Astrocyte (in vitro differentiated cells and primary cell): ENCODE results near the gene SMG1. TPM values are rescaled to one million over a fixed set of nuclear protein-coding genes. Genes with fewer than 3 reads are reported as not detected.

Experiments used
- DNase-seq: peaks from one replicate; pipeline ENCODE4 v3.0.0-alpha.2; 2010; ENCODE audit warnings: low read depth
- FAIRE-seq: peaks from 2 replicates; lab custom pipeline; 2011; peaks lifted over from hg19 to GRCh38; lab: Jason Lieb, UNC
- H2AFZ ChIP-seq: 2 replicates; pipeline ENCODE4 v1.6.0; 2012; ENCODE audit warnings: low read depth, low read length, inconsistent platforms
- H3K27ac ChIP-seq: 2 replicates; pipeline ENCODE4 v1.5.1; 2011; ENCODE audit warnings: low read depth, low read length, inconsistent platforms
- H3K27me3 ChIP-seq: 2 replicates; pipeline ENCODE4 v1.6.0; 2011; ENCODE audit warnings: low read length, inconsistent platforms; ENCODE audit not compliant: insufficient read depth
- H3K36me3 ChIP-seq: 2 replicates; pipeline ENCODE4 v1.5.1; 2011; ENCODE audit warnings: low read length, inconsistent platforms; ENCODE audit not compliant: insufficient read depth
- H3K4me1 ChIP-seq: 2 replicates; pipeline ENCODE4 v1.5.1; 2011; ENCODE audit warnings: low read length, inconsistent platforms; ENCODE audit not compliant: insufficient read depth
- H3K4me2 ChIP-seq: 2 replicates; pipeline ENCODE4 v1.6.0; 2012; ENCODE audit warnings: low read length, inconsistent platforms
- H3K4me3 ChIP-seq: 2 replicates; pipeline ENCODE4 v1.5.1; 2011; ENCODE audit warnings: low read depth, mild to moderate bottlenecking, low read length, inconsistent platforms; ENCODE audit not compliant: insufficient read depth
- H3K79me2 ChIP-seq: 2 replicates; pipeline ENCODE4 v1.6.0; 2012; ENCODE audit warnings: mild to moderate bottlenecking, low read length, inconsistent platforms; ENCODE audit not compliant: insufficient read depth
- H3K9ac ChIP-seq: 2 replicates; pipeline ENCODE4 v1.6.0; 2012; ENCODE audit warnings: mild to moderate bottlenecking, low read length, inconsistent platforms
- H3K9me3 ChIP-seq: 2 replicates; pipeline ENCODE4 v1.5.1; 2012; ENCODE audit warnings: low read depth, mild to moderate bottlenecking, low read length, inconsistent platforms; ENCODE audit not compliant: insufficient read depth
- H4K20me1 ChIP-seq: 2 replicates; pipeline ENCODE4 v1.6.0; 2012; ENCODE audit warnings: low read length, inconsistent platforms; ENCODE audit not compliant: insufficient read depth
- H3K27ac Mint-ChIP-seq: one replicate; pipeline ENCODE4 v1.8.0; 2021; ENCODE audit warnings: mild to moderate bottlenecking, mixed read lengths; ENCODE audit not compliant: unreplicated experiment
- H3K27me3 Mint-ChIP-seq: one replicate; pipeline ENCODE4 v1.8.0; 2021; ENCODE audit warnings: low read depth, mixed read lengths; ENCODE audit not compliant: unreplicated experiment
- H3K36me3 Mint-ChIP-seq: one replicate; pipeline ENCODE4 v1.8.0; 2021; ENCODE audit warnings: low read depth, mixed read lengths; ENCODE audit not compliant: unreplicated experiment
- H3K4me1 Mint-ChIP-seq: one replicate; pipeline ENCODE4 v1.8.0; 2021; ENCODE audit warnings: low read depth, mixed read lengths; ENCODE audit not compliant: unreplicated experiment
- H3K4me3 Mint-ChIP-seq: one replicate; pipeline ENCODE4 v1.8.0; 2021; ENCODE audit warnings: mild to moderate bottlenecking, moderate library complexity, mixed read lengths; ENCODE audit not compliant: unreplicated experiment
- H3K9me3 Mint-ChIP-seq: one replicate; pipeline ENCODE4 v1.8.0; 2021; ENCODE audit warnings: mild to moderate bottlenecking, mixed read lengths; ENCODE audit not compliant: unreplicated experiment
- CTCF ChIP-seq: IDR thresholded peaks from 2 replicates; pipeline ENCODE4 v1.5.1; 2011; ENCODE audit warnings: low read depth, mild to moderate bottlenecking, inconsistent platforms, low read length, moderate library complexity; ENCODE audit not compliant: insufficient read depth
- EZH2 ChIP-seq: IDR thresholded peaks from 2 replicates; pipeline ENCODE4 v1.6.1; 2012; ENCODE audit warnings: mild to moderate bottlenecking, low read length, inconsistent platforms; ENCODE audit not compliant: insufficient read depth
- total RNA-seq: library from RNA; stranded (reverse); gene quantifications from 2 replicates; pipeline ENCODE4 v1.2.1, GENCODE V29; 2021

Gene SMG1
- total RNA-seq, 1 donor from 2014 or later: 97.4 TPM

DNA sequence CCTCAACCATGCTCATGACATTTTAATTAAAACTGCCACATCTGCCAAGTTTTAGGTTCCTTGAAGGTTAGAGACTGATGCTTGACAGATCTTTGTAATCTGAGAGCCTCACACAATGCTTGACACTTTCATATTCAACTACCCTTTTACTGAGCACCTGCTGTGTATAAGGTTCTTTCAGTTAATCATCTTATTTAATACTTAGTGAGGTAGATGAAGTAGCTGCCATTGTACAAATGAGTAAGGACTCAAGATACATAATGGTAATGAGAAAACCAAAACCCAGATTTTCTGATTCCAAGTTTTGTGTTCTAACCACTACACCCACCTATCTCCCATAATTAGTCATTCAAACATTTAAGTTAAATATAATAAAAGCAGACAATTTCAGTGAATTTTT lies 89.5 kb downstream of the SMG1 start:
- H3K9me3 ChIP-seq: no peaks in the 10 kb centered on the region
- DNase-seq: no peak
- H3K36me3 ChIP-seq: peaks cover 75% of the 10 kb centered on the region
- Mint-ChIP-seq H3K27me3 (no peaks in the 10 kb centered on the region), H3K27ac (no peak overlapping the region), H3K9me3 (no peaks in the 10 kb centered on the region), H3K4me1 (no peaks in the 10 kb centered on the region), H3K4me3 (no peak overlapping the region), H3K36me3 (peaks cover 25% of the 10 kb centered on the region)
- no peak overlapping the region for H2AFZ ChIP-seq
- H3K27ac ChIP-seq: no peak overlapping the region
- TF ChIP-seq EZH2: no peak
- no peak for TF ChIP-seq CTCF
- H3K4me2 ChIP-seq: no peak overlapping the region
- no peak overlapping the region for H3K4me3 ChIP-seq
- no peaks in the 10 kb centered on the region for H3K79me2 ChIP-seq
- no peak overlapping the region for H3K9ac ChIP-seq
- FAIRE-seq: no peak
- no peaks in the 10 kb centered on the region for H3K27me3 ChIP-seq
- no peaks in the 10 kb centered on the region for H4K20me1 ChIP-seq
- no peaks in the 10 kb centered on the region for H3K4me1 ChIP-seq

- Histone ChIP-seq H3K27me3 (no peaks in the 10 kb centered on the region), H3K79me2 (no peaks in the 10 kb centered on the region), H2AFZ (no peak overlapping the region), H3K4me3 (no peak overlapping the region), H3K27ac (no peak overlapping the region), H3K9ac (no peak overlapping the region), H3K9me3 (no peaks in the 10 kb centered on the region), H3K4me2 (no peak overlapping the region), H4K20me1 (no peaks in the 10 kb centered on the region), H3K36me3 (peaks cover 74% of the 10 kb centered on the region), H3K4me1 (no peaks in the 10 kb centered on the region)
- no peaks in the 10 kb centered on the region for H3K4me1 Mint-ChIP-seq
- no peak for FAIRE-seq
- no peak overlapping the region for H3K4me3 Mint-ChIP-seq
- H3K36me3 Mint-ChIP-seq: peaks cover 21% of the 10 kb centered on the region
- H3K27ac Mint-ChIP-seq: no peak overlapping the region
- no peaks in the 10 kb centered on the region for H3K9me3 Mint-ChIP-seq
- H3K27me3 Mint-ChIP-seq: no peaks in the 10 kb centered on the region
- TF ChIP-seq CTCF (no peak), EZH2 (no peak)
- DNase-seq: no peak
These were observed 91.3 kb downstream of the SMG1 start for GRCh38 chr16:18834864-18835263.

GRCh38 chr16:18833707-18834505 lies 92.3 kb downstream of the SMG1 start:
- H3K9me3 Mint-ChIP-seq: no peaks in the 10 kb centered on the region
- no peak overlapping the region for H3K27ac ChIP-seq
- peaks cover 16% of the 10 kb centered on the region for H3K36me3 Mint-ChIP-seq
- H3K4me3 Mint-ChIP-seq: no peak overlapping the region
- H3K79me2 ChIP-seq: no peaks in the 10 kb centered on the region
- DNase-seq (no peak), FAIRE-seq (no peak)
- H4K20me1 ChIP-seq: no peaks in the 10 kb centered on the region
- no peak for TF ChIP-seq EZH2
- TF ChIP-seq CTCF: no peak
- H3K27me3 Mint-ChIP-seq: no peaks in the 10 kb centered on the region
- H2AFZ ChIP-seq: no peak overlapping the region
- H3K9me3 ChIP-seq: no peaks in the 10 kb centered on the region
- H3K4me1 Mint-ChIP-seq: no peaks in the 10 kb centered on the region
- peaks cover 77% of the 10 kb centered on the region for H3K36me3 ChIP-seq
- no peak overlapping the region for H3K27ac Mint-ChIP-seq
- no peaks in the 10 kb centered on the region for H3K4me1 ChIP-seq
- no peak overlapping the region for H3K4me3 ChIP-seq
- H3K27me3 ChIP-seq: no peaks in the 10 kb centered on the region
- H3K9ac ChIP-seq: no peak overlapping the region
- no peak overlapping the region for H3K4me2 ChIP-seq
